Measurements from ENCODE around the gene PRSS8.
"Not testable (repeated sequence)": the region's sequence is repeated elsewhere in the genome, so short reads cannot be mapped to it uniquely, and the experiment has no call there.

- TF ChIP-seq CTCF (conservative IDR thresholded peaks at IDR 0.05); ZFX (IDR thresholded peaks at IDR 0.05): not testable (repeated sequence)
These were observed 8.9 kb upstream of the PRSS8 start for GRCh38 chr16:31144418-31144817.

Data from C4-2B (cell line).